Measurements from ENCODE around the gene PTPRQ.

DNA sequence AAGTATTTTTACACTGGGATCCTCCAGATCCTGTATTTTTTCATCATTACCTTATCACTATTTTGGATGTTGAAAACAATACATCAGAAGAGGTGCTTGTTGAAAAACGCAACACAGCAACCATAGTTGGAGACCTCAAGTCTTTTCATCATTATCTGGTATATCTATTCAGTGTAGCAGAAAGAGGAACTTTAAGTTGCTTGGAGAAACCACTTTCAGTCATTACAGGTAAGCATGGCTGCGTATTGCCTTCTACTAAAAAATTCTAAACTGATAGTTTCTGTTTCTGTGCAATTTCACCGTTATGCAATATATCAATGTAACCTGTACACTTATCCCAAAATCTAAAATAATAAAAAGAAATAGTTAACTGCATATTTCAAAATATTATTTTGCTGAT is 32.2 kb upstream of the PTPRQ start:
- TF ChIP-seq ZNF138 (tag by site-specific recombination; IDR thresholded peaks at IDR 0.05; ENCODE audit: borderline replicate concordance): no peak
- TF ChIP-seq ZFP41 (tag by site-specific recombination; IDR thresholded peaks at IDR 0.05; ENCODE audit: borderline replicate concordance): no peak
- TF ChIP-seq, protein P1, sequence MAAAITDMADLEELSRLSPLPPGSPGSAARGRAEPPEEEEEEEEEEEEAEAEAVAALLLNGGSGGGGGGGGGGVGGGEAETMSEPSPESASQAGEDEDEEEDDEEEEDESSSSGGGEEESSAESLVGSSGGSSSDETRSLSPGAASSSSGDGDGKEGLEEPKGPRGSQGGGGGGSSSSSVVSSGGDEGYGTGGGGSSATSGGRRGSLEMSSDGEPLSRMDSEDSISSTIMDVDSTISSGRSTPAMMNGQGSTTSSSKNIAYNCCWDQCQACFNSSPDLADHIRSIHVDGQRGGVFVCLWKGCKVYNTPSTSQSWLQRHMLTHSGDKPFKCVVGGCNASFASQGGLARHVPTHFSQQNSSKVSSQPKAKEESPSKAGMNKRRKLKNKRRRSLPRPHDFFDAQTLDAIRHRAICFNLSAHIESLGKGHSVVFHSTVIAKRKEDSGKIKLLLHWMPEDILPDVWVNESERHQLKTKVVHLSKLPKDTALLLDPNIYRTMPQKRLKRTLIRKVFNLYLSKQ (tag by site-specific recombination; IDR thresholded peaks at IDR 0.05; ENCODE audit: borderline replicate concordance): no peak
- no peak for TF ChIP-seq CTCF (tag by site-specific recombination; IDR thresholded peaks at IDR 0.05)
- TF ChIP-seq, protein P2, sequence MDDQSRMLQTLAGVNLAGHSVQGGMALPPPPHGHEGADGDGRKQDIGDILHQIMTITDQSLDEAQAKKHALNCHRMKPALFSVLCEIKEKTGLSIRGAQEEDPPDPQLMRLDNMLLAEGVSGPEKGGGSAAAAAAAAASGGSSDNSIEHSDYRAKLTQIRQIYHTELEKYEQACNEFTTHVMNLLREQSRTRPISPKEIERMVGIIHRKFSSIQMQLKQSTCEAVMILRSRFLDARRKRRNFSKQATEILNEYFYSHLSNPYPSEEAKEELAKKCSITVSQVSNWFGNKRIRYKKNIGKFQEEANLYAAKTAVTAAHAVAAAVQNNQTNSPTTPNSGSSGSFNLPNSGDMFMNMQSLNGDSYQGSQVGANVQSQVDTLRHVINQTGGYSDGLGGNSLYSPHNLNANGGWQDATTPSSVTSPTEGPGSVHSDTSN (CRISPR knock-in tag; IDR thresholded peaks at IDR 0.05): no peak
- no peak for TF ChIP-seq ZBTB21 (tag by site-specific recombination; IDR thresholded peaks at IDR 0.05)
- no peak for TF ChIP-seq TCF7L2 (IDR thresholded peaks at IDR 0.05; ENCODE audit: borderline replicate concordance, low read depth, low read length)
- TF ChIP-seq BCL11A (tag by site-specific recombination; IDR thresholded peaks at IDR 0.05; ENCODE audit: low read depth): no peak
- TF ChIP-seq ZNF37A (tag by site-specific recombination; IDR thresholded peaks at IDR 0.05): no peak

Measured in HEK293 (cell line).